IPS-15b (cell line): ENCODE data around the gene IFITM2.
A peak's percentile ranks its signal among the peaks of the same experiment; 100 is the strongest.
"Not testable (repeated sequence)": the region's sequence is repeated elsewhere in the genome, so short reads cannot be mapped to it uniquely, and the experiment has no call there.

ENCODE experiments used
- H3K27me3 ChIP-seq: one replicate; pipeline ENCODE4 v1.6.1; 2013; ENCODE audit warnings: low read length; ENCODE audit not compliant: control insufficient read depth, insufficient read depth
- H3K36me3 ChIP-seq: one replicate; pipeline ENCODE4 v1.6.1; 2013; ENCODE audit warnings: low read length; ENCODE audit not compliant: control insufficient read depth, insufficient read depth
- H3K4me1 ChIP-seq: one replicate; pipeline ENCODE4 v1.6.1; 2013; ENCODE audit warnings: mild to moderate bottlenecking, low read length; ENCODE audit not compliant: control insufficient read depth, insufficient read depth
- H3K4me3 ChIP-seq: one replicate; pipeline ENCODE4 v1.5.1; 2013; ENCODE audit warnings: low read depth, low read length
- H3K9ac ChIP-seq: one replicate; pipeline ENCODE4 v1.6.1; 2013; ENCODE audit warnings: low read depth, mild to moderate bottlenecking, low read length
- H3K9me3 ChIP-seq: one replicate; pipeline ENCODE4 v1.6.1; 2013; ENCODE audit warnings: mild to moderate bottlenecking, low read length; ENCODE audit not compliant: control insufficient read depth, insufficient read depth

Gene IFITM2

GRCh38 chr11:307766-308708 lies at the start of gene IFITM2:
Gene IFITM2 (plus strand): TSS chr11:307816. CDS start chr11:308193, 377 bp downstream.
- H3K9ac ChIP-seq, H3K9me3 ChIP-seq, H3K36me3 ChIP-seq, H3K27me3 ChIP-seq: not testable (repeated sequence)
- peak within 1 kb of the TSS; percentile 59 for H3K4me3 ChIP-seq
- H3K4me1 ChIP-seq: peaks cover 44% of the 10 kb centered on the region

- H3K4me1 ChIP-seq: no peaks in the 10 kb centered on the region
- H3K36me3 ChIP-seq: no peaks in the 10 kb centered on the region
- no peak overlapping the region for H3K4me3 ChIP-seq
- H3K27me3 ChIP-seq: no peaks in the 10 kb centered on the region
- H3K9ac ChIP-seq: no peak overlapping the region
- H3K9me3 ChIP-seq: no peaks in the 10 kb centered on the region
Observed at GRCh38 chr11:259413-259812, 48.2 kb upstream of the IFITM2 start.

GRCh38 chr11:261624-262023 lies 46.0 kb upstream of the IFITM2 start:
- Histone ChIP-seq H3K9ac (no peak overlapping the region), H3K4me1 (peaks cover under 1% of the 10 kb centered on the region), H3K4me3 (no peak overlapping the region)

GRCh38 chr11:266676-267439 lies 40.8 kb upstream of the IFITM2 start:
- no peaks in the 10 kb centered on the region for H3K9me3 ChIP-seq
- H3K4me1 ChIP-seq: peaks cover 11% of the 10 kb centered on the region
- peak overlapping the region; percentile 13 for H3K4me3 ChIP-seq
- H3K27me3 ChIP-seq: peaks cover 3% of the 10 kb centered on the region
- no peaks in the 10 kb centered on the region for H3K36me3 ChIP-seq
- H3K9ac ChIP-seq: no peak overlapping the region

More at GRCh38 chr11:261624-262023, 46.0 kb upstream of the IFITM2 start:
- no peaks in the 10 kb centered on the region for H3K9me3 ChIP-seq
- no peaks in the 10 kb centered on the region for H3K36me3 ChIP-seq
- H3K27me3 ChIP-seq: no peaks in the 10 kb centered on the region

GRCh38 chr11:267491-267994 lies 40.1 kb upstream of the IFITM2 start:
- peaks cover 11% of the 10 kb centered on the region for H3K4me1 ChIP-seq
- peak overlapping the region; percentile 67 for H3K4me3 ChIP-seq
- no peak overlapping the region for H3K9ac ChIP-seq
- H3K27me3 ChIP-seq: peaks cover 3% of the 10 kb centered on the region
- H3K36me3 ChIP-seq: no peaks in the 10 kb centered on the region
- H3K9me3 ChIP-seq: no peaks in the 10 kb centered on the region

GRCh38 chr11:268716-269145 lies 38.9 kb upstream of the IFITM2 start:
- H3K27me3 ChIP-seq, H3K36me3 ChIP-seq, H3K9me3 ChIP-seq, H3K9ac ChIP-seq: not testable (repeated sequence)
- Histone ChIP-seq H3K4me3 (peak overlapping the region; percentile 67), H3K4me1 (peaks cover 11% of the 10 kb centered on the region)

GRCh38 chr11:269146-269890 lies 38.3 kb upstream of the IFITM2 start:
- Histone ChIP-seq H3K4me1 (peaks cover 11% of the 10 kb centered on the region), H3K36me3 (no peaks in the 10 kb centered on the region), H3K9ac (no peak overlapping the region), H3K4me3 (peak overlapping the region; percentile 67), H3K9me3 (no peaks in the 10 kb centered on the region), H3K27me3 (peaks cover 3% of the 10 kb centered on the region)

GRCh38 chr11:270451-271318 lies 36.9 kb upstream of the IFITM2 start:
- Histone ChIP-seq H3K27me3 (peaks cover 3% of the 10 kb centered on the region), H3K9ac (no peak overlapping the region), H3K4me1 (peaks cover 14% of the 10 kb centered on the region), H3K36me3 (no peaks in the 10 kb centered on the region), H3K4me3 (no peak overlapping the region), H3K9me3 (no peaks in the 10 kb centered on the region)

- Histone ChIP-seq H3K4me1 (peaks cover 14% of the 10 kb centered on the region), H3K36me3 (no peaks in the 10 kb centered on the region), H3K9me3 (no peaks in the 10 kb centered on the region), H3K27me3 (peaks cover 3% of the 10 kb centered on the region), H3K9ac (no peak overlapping the region), H3K4me3 (no peak overlapping the region)
Observed at GRCh38 chr11:271319-271715, 36.3 kb upstream of the IFITM2 start.

GRCh38 chr11:272195-272930 lies 35.3 kb upstream of the IFITM2 start:
- no peaks in the 10 kb centered on the region for H3K9me3 ChIP-seq
- H3K4me3 ChIP-seq: no peak overlapping the region
- H3K4me1 ChIP-seq: peaks cover 12% of the 10 kb centered on the region
- H3K36me3 ChIP-seq: no peaks in the 10 kb centered on the region
- H3K9ac ChIP-seq: no peak overlapping the region
- peaks cover 3% of the 10 kb centered on the region for H3K27me3 ChIP-seq
